NCI-H2171 (cell line): ENCODE measurements around the gene SH3BP5L.

ENCODE experiments used
- DNase-seq: peaks from one replicate; lab custom pipeline; 2025; lab: John Stamatoyannopoulos, UW

Gene SH3BP5L

GRCh38 chr1:248825909-248826760, at the start of gene SH3BP5L:
TSS of gene SH3BP5L (minus strand) at chr1:248825915. CDS start at chr1:248824935, 980 bp downstream.
- DNase-seq = peak; percentile 93

DNA sequence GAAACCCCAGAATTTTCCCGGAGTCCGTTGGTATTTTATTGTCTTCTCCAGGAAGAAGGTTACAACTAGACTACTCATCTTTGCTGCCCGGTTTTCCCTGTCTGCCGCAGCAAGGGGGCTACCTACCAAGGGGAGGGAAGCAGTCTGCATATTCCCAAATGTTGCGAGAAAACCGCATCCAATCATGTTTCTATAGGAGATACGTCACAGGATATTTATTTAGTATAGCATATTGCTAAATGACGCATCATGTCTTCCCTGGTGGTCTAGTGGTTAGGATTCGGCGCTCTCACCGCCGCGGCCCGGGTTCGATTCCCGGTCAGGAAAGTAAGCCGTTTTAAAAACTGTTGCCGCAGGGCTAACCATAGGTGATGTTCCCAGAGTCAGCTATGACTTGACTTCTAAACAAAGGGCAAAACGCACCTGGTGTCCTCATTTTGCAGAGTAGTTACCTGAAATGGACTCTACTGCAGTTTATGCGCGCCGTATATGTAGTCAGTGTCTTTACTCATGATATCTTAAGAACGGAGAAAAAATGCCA, 48.3 kb upstream of the SH3BP5L start:
- peak; percentile 71 for DNase-seq

DNA sequence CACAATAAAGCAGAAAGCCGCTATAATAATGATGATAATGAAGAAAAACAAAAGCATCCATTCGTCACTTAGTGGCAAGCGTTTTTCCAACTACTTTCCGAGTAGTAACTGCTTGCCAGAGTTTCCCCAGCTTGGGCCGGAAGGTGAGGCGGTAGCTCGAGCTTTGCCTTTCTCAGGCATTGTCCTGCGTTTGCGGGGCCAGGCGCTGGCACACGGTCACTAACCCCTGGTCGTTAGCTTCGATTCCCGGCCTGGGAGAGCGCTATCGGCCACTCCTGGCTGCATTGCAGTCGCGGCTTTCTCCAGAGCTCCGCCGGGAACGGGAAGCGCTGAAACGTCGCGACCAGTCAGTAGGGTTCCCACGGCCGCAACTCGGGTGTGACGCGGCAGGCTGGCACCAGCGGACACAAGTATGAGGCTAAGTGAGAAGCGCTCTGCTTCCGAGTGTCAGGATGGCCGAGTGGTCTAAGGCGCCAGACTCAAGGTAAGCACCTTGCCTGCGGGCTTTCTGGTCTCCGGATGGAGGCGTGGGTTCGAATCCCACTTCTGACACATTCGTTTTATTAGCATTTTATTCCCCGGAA, 47.8 kb upstream of the SH3BP5L start:
- DNase-seq = peak; percentile 87

GRCh38 chr1:248872752-248873408, 47.2 kb upstream of the SH3BP5L start:
- DNase-seq = peak; percentile 56

DNA sequence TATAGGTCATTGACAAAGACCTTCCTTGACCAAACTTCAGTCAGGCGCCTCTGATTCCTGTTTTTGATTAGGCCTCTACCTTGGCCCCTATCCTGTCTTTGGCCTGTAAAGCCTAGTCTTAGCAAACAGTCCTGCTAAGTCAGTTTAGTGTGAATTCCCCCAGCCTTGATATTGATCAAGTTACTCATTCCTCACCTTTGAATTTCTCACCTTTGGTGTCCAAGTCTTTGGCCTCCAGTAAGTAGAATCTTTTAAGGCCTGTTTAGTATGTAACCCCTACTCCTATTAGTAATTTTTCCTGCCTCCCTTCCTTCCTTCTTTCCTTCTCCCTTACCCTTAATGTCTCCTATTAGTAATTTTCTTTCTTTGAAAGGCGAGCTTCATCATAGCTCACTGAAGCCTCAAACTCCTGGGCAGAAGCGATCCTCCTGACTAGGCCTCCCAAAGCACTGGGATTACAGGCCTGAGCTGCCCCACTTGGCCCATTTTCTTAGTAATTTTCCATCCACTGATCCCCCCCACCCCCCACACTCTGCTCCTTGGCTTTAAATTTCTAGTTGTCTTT, 46.2 kb upstream of the SH3BP5L start:
- no peak for DNase-seq

DNA sequence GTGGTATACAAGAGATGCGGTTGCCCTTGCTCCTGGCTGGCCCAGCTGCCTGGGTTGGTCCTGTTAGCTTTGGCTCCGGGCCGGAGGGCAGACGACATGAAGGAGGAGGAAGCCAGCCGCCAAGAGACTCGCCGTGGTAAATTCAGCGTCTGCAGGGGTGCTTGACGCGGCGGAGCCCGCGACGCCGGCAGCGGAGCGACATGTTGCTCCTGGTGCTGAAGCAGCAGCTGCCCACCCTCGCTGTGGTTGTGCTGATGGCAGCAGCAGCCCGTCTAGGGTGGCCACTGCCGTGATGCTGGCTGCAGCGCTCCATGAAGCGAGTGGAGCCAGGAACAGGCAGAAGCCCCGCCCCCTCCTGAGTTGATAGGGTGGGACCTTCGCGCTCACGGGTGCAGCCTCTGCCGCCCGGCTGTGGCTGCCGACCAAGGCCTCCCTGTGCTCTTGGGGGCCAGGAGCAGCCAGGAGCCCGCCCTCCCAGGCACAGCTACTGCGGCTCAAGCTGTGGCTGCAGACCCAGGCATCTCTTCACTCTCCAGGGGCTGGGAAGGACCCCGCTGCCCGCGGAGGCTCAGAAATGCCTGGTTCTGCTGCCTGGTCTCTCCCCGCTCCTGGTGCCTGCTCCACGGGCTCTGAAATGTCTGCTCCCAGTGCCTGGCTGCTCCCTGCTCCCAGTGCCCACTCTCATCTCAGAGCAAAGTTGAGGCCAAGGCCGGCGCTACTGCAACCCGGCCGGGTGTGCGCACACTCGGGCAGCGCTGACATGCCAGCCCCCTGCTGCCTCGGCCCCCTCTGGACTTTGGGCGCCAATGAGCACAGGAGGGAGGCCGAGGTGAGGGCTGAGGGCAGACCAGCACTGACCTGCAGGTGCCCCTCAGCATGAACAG, 37.5 kb upstream of the SH3BP5L start:
- DNase-seq = peak; percentile 77

DNA sequence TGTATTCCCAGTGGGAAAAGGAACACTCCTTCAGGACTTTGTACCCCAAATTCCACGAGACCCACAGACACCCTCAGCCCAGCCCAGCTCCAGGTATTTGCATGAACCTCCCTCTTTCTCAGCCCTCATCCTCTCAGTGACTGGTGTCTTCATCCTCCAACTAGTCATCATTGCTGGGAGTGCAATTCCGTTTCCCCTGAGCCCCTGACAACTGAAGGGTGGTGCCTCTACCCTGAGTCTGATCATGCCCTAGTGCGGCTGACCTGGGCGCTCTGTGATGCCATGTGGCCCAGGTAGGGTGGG, 36.9 kb upstream of the SH3BP5L start:
- no peak for DNase-seq

- no peak for DNase-seq
Measured at GRCh38 chr1:248861616-248862015, 35.9 kb upstream of the SH3BP5L start.

GRCh38 chr1:248860007-248860406, 34.3 kb upstream of the SH3BP5L start:
- DNase-seq = no peak

DNA sequence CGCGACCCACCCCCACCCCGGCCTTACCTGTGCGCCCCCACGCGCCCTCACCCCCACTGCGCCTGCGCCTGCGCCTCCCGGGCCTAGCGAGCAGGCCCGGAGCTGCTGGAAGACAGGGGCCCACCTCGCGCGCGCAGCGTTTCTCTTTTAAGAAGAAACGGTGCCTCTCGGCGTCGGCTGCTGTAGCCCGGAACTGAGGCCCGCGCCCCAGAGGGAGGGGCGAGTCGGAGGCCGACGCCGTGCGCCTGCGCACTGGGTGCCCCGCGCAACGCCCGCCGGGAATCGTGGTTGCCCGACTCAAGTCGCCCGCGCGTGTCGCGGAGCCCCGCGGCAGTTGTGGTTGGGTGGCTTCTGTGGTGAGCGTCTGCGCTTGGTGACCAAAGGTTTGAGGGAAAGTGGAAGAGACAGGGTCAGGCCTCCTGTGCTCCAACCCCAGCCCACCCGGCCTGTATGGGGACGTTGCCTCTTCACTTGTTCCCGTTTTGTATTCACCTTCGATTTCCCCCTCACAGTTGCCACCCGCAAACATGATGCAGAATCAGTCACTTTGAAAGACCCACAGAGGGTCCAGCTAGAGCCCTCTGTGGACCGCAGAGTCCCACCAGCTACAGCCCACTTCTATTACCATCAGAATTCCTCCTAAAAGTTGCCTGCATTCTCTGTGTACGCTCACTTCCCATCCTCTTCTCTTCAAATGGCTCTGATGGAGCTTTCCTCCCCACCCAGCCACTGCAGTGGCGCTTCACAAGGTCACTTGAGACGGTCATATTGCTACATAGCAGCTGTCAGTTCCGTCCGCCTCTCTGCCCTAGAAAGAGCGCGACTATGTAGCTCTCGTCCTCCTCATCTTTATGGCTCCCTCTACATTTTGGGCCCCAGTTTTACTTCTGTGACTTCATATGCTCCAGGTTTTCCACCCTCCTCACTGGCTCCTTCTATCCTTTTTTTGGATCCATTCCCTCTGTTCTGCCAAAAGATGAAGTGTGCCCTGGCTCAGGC, 33.5 kb upstream of the SH3BP5L start, which contains the start of gene ZNF692:
TSS of gene ZNF692 (minus strand) at position 195 of the 999 bp plus-strand sequence. CDS start 776 bp downstream, outside the sequence.
- DNase-seq = peak; percentile 96

GRCh38 chr1:248858096-248858890, 32.6 kb upstream of the SH3BP5L start:
- peak; percentile 39 for DNase-seq

- no peak for DNase-seq
Measured at GRCh38 chr1:248857749-248858095, 32.0 kb upstream of the SH3BP5L start.

- DNase-seq = no peak
Measured at GRCh38 chr1:248857201-248857600, 31.5 kb upstream of the SH3BP5L start.

DNA sequence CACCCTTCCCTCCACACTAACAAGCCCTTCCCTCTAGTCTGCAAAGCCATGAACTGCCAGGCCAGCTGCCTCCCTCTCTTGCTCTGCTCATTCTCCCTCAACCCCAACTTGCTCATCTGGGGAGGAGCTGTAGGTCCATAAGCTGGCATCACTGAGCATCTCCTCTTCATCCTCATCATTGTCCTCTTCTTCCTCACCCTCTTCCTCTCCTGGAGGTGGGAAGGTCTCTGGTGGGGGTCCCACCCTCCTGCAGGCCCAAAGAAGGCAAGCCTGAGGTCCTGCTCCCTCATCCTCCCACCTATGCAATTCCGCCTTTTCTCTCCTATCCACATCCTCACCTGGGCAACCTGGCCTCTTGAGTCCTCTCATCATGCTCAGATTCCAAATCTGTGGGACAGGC, 30.5 kb upstream of the SH3BP5L start:
- DNase-seq = no peak

DNA sequence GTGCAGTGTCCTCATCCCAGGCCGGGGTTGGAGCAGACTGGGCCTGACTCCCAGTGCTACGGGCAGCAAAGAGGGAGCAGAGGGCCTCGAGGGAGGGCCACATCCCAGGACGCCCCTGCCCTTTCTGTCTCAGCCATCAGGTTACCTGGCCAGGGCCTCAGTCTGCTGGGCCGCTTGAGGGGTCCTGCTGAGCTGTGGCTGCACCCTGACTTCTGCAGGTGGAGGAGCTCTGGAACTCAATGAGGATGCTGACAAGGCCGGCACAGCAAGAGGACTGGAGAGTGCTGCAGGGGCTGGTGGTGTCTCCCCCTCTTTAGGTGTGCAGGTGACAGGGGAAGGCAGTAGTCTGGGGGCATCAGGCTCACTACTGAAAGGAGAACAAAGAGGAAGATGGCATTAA, 29.9 kb upstream of the SH3BP5L start:
- no peak for DNase-seq

DNA sequence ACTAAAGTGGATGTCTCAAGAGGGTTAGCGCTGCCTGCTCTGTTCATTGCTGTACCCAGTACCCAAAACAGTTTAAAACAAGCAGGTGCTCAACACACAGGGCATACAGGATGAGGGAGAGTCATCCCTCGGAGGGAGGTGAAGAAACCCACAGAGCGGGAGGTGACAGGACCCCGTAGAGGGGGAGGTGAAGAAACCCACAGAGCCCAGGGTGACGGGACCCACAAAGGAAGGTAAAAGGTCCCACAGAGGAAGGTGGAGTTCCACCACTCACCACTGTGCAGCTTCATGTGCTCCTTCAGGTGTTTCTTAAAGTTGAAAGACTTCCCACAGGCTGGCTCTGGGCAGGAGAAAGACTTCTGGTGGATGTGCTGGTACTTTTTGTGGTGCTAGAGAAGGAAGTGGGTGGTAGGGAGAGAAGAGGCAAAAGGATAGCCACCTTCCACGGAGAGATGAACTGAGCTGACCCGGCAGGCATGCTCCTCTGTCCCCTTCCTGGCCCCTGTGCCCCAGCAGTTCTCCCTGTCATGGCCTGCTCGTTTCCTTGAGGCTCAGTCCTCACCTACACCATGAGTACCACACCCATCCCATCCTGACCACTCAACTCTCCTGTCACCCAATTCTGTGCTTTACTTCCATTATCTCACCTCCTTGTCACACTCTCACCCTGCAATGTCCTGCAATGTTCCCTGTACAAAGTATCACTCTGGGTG, 28.1 kb upstream of the SH3BP5L start:
- DNase-seq = no peak

DNA sequence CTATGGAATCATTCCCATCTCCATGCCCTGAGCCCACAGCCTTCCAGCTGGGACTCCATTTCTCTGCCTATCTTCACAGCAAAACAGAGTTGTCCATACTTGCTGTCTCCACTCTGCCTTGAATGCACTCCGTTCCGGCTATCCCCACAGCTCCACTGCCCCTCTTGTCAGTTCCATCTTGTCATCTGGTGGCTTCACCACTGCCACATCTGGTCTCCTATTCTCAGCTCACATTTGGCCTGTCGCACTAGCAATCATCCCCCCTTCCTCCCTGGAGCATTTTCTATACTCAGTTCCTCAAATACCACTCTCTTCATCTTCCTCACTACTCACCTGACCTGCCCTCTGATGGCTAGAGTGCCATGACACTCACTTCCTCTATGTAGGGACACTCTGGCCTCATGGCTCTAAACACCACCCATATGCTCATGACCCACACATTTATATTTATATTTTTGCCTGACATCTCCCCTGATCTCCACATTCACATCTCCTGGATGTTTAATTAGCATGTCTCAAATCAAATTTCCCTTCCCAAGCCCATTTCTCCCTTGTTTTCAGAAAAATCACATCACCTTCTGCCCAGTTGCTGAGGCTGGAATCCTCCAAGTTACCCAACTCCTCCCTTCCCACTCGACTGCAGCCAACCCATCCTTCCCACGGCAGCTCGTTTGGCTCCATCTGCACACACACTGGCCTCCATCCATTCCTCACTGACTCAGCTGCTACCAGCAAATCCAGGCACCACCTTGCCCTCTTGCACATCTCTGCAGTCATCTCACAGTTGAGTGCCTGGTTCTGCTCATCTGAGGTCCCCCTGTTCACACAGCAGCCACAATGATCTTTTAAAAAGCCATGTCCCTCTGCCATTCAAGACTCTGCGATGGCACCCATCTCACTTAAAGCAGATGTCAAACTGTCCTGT, 27.0 kb upstream of the SH3BP5L start:
- DNase-seq = no peak

DNA sequence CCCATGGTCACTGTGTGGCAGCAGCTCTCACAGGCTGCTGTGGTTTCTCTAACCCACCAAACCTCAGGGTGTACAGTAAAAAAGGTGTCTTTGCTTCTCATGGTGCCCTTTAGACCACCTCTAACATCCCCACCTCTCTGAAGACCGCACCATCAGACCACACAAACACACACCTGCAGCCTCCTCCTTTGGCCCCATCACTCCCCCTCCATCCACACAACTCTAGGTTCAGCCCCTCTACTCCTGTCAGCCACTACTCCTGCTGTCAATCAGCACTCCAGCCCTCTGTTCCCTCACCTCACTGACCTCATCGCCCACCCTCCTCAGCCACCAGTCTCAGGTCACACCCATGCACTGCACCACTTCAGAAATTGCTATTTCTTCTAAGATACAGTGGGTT, 25.7 kb upstream of the SH3BP5L start:
- no peak for DNase-seq
